OCI-LY1 (cell line): Measurements from ENCODE around the gene ZNF23.

Experiments used
- H2AFZ ChIP-seq: fragments of 200-600 bp; sonication (generic), shearing (Covaris generic); 2 replicates; pipeline ENCODE4 v1.6.0; 2014; ENCODE audit warnings: antibody characterized with exemption, mild to moderate bottlenecking, low read length
- H3F3A ChIP-seq: fragments of 200-600 bp; sonication (generic), shearing (Covaris generic); 2 replicates; pipeline ENCODE4 v1.6.0; 2014; ENCODE audit warnings: mild to moderate bottlenecking, antibody characterized with exemption, low read length, moderate library complexity; ENCODE audit not compliant: insufficient read depth
- H3K27ac ChIP-seq: fragments of 200-600 bp; sonication (generic); 2 replicates; pipeline ENCODE4 v1.5.1; 2014; ENCODE audit warnings: low read length, mixed run types, mild to moderate bottlenecking, low read depth; ENCODE audit not compliant: poor library complexity, severe bottlenecking
- H3K27me3 ChIP-seq: fragments of 200-600 bp; sonication (generic); 2 replicates; pipeline ENCODE4 v1.6.0; 2014; ENCODE audit warnings: antibody characterized with exemption, mild to moderate bottlenecking, low read length, moderate library complexity; ENCODE audit not compliant: insufficient read depth
- H3K36me3 ChIP-seq: fragments of 200-600 bp; sonication (generic); 2 replicates; pipeline ENCODE4 v1.6.1; 2014; ENCODE audit warnings: mild to moderate bottlenecking, antibody characterized with exemption, low read length, moderate library complexity, mixed read lengths; ENCODE audit not compliant: insufficient read depth
- H3K4me1 ChIP-seq: fragments of 200-600 bp; sonication (generic); 2 replicates; pipeline ENCODE4 v1.5.1; 2014; ENCODE audit warnings: mild to moderate bottlenecking, low read length, moderate library complexity; ENCODE audit not compliant: insufficient read depth, severe bottlenecking
- H3K4me2 ChIP-seq: fragments of 200-600 bp; sonication (generic), shearing (Covaris generic); 2 replicates; pipeline ENCODE4 v1.6.1; 2014; ENCODE audit warnings: low read length
- H3K4me3 ChIP-seq: fragments of 200-600 bp; sonication (generic); 2 replicates; pipeline ENCODE4 v1.5.1; 2014; ENCODE audit warnings: low read length, low read depth, mild to moderate bottlenecking, mixed read lengths; ENCODE audit not compliant: poor library complexity, severe bottlenecking
- H3K79me2 ChIP-seq: fragments of 200-600 bp; shearing (Covaris generic); 2 replicates; pipeline ENCODE4 v1.6.1; 2016; ENCODE audit warnings: mixed run types, low read length, mixed read lengths; ENCODE audit not compliant: insufficient read depth
- H3K9ac ChIP-seq: fragments of 200-600 bp; sonication (generic), shearing (Covaris generic); 2 replicates; pipeline ENCODE4 v1.6.1; 2014; ENCODE audit warnings: mild to moderate bottlenecking, low read length, mixed read lengths
- H3K9me2 ChIP-seq: fragments of 200-600 bp; sonication (generic), shearing (Covaris generic); 2 replicates; pipeline ENCODE4 v1.6.1; 2014; ENCODE audit warnings: low read depth, mild to moderate bottlenecking, low read length, mixed read lengths
- H3K9me3 ChIP-seq: fragments of 200-600 bp; shearing (Covaris generic); 2 replicates; pipeline ENCODE4 v1.6.1; 2014; ENCODE audit warnings: low read length, mixed read lengths
- H4K20me1 ChIP-seq: fragments of 200-600 bp; sonication (generic), shearing (Covaris generic); 2 replicates; pipeline ENCODE4 v1.6.0; 2016; ENCODE audit warnings: mild to moderate bottlenecking, low read length; ENCODE audit not compliant: insufficient read depth
- CTCF ChIP-seq: fragments of 200-600 bp; sonication (generic), shearing (Covaris generic); IDR thresholded peaks from 2 replicates; pipeline ENCODE4 v1.5.1; 2017; ENCODE audit warnings: mild to moderate bottlenecking, antibody characterized with exemption, low read length, moderate library complexity, mixed read lengths
- EZH2 ChIP-seq: fragments of 200-600 bp; sonication (generic), shearing (Covaris generic); IDR thresholded peaks from 2 replicates; pipeline ENCODE4 v1.8.0; 2017; ENCODE audit warnings: borderline replicate concordance, mixed run types, mild to moderate bottlenecking, antibody characterized with exemption, low read length, moderate library complexity, mixed read lengths

The ZNF23 gene

DNA sequence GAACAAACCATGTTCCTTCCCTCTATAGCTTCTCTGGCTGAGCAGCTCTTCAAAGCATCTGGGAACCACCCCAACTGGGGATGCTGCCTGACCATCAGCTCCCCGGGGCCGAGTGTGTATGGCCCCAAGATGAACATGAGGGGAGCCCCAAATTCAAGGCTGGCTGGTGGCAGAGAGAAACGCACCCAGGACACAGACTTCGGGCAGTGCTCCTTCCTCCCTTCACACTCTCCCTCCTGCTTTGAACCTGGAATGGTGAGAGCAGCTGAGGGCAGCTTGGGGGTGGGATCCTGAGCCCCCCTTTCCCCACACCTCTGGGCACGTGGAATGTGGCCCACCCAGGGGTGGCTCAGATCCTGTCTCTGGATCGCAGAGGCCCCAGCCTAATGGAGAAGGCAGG is 37.4 kb downstream of the ZNF23 start:
- Histone ChIP-seq H3K4me3 (no peak overlapping the region), H3K36me3 (no peaks in the 10 kb centered on the region), H3K4me1 (no peaks in the 10 kb centered on the region), H3K9ac (no peak overlapping the region), H4K20me1 (no peaks in the 10 kb centered on the region), H3K9me3 (no peaks in the 10 kb centered on the region), H2AFZ (no peak overlapping the region), H3K9me2 (no peaks in the 10 kb centered on the region), H3F3A (no peaks in the 10 kb centered on the region), H3K4me2 (no peak overlapping the region), H3K79me2 (no peaks in the 10 kb centered on the region), H3K27me3 (peaks cover 8% of the 10 kb centered on the region), H3K27ac (no peak overlapping the region)
- TF ChIP-seq EZH2 (no peak), CTCF (no peak)

DNA sequence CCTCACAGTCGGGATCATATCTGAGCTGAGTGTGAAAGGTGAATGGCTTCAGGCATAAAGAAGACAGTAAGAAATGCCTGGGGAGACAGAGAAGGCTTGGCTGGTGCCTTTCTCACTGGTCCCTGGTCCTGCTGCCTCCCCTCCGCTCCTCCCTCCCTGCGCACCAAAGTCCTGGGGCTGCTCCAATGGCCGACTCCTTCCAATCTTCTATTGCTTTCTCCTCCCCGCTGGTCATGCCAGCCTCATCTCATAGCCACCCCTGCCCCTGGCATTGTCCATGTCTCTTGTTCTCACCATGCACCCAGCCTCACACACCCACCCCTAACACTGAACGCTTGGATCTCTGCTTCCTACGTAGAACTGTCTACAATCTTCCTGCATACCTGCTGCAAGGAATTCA is 38.2 kb downstream of the ZNF23 start:
- H3K4me2 ChIP-seq, result no peak overlapping the region
- H3F3A ChIP-seq, result no peaks in the 10 kb centered on the region
- no peak for TF ChIP-seq EZH2
- H3K4me3 ChIP-seq, result no peak overlapping the region
- H3K27me3 ChIP-seq, result peaks cover 8% of the 10 kb centered on the region
- H3K4me1 ChIP-seq, result no peaks in the 10 kb centered on the region
- no peaks in the 10 kb centered on the region for H3K9me3 ChIP-seq
- no peak overlapping the region for H2AFZ ChIP-seq
- no peaks in the 10 kb centered on the region for H4K20me1 ChIP-seq
- no peaks in the 10 kb centered on the region for H3K79me2 ChIP-seq
- H3K9ac ChIP-seq, result no peak overlapping the region
- H3K27ac ChIP-seq, result no peak overlapping the region
- no peaks in the 10 kb centered on the region for H3K36me3 ChIP-seq
- no peaks in the 10 kb centered on the region for H3K9me2 ChIP-seq

GRCh38 chr16:71423016-71423415 is 39.0 kb downstream of the ZNF23 start:
- Histone ChIP-seq H3K4me1 (no peaks in the 10 kb centered on the region), H3K9ac (no peak overlapping the region), H4K20me1 (no peaks in the 10 kb centered on the region), H3K9me3 (no peaks in the 10 kb centered on the region), H3K36me3 (no peaks in the 10 kb centered on the region), H2AFZ (no peak overlapping the region), H3K9me2 (no peaks in the 10 kb centered on the region), H3F3A (no peaks in the 10 kb centered on the region), H3K27me3 (peaks cover 8% of the 10 kb centered on the region), H3K79me2 (no peaks in the 10 kb centered on the region), H3K4me2 (no peak overlapping the region), H3K4me3 (no peak overlapping the region), H3K27ac (no peak overlapping the region)
- TF ChIP-seq CTCF (no peak), EZH2 (no peak)

- H3K9me3 ChIP-seq, result no peaks in the 10 kb centered on the region
- TF ChIP-seq EZH2, result no peak
- TF ChIP-seq CTCF, result peak; percentile 60
- H3K4me2 ChIP-seq, result no peak overlapping the region
- no peak overlapping the region for H3K4me3 ChIP-seq
- H3F3A ChIP-seq, result no peaks in the 10 kb centered on the region
- no peaks in the 10 kb centered on the region for H3K36me3 ChIP-seq
- H4K20me1 ChIP-seq, result no peaks in the 10 kb centered on the region
- H3K27me3 ChIP-seq, result peaks cover 8% of the 10 kb centered on the region
- no peak overlapping the region for H2AFZ ChIP-seq
- no peaks in the 10 kb centered on the region for H3K9me2 ChIP-seq
- H3K9ac ChIP-seq, result no peak overlapping the region
- H3K4me1 ChIP-seq, result no peaks in the 10 kb centered on the region
- H3K79me2 ChIP-seq, result no peaks in the 10 kb centered on the region
- no peak overlapping the region for H3K27ac ChIP-seq
Measured at GRCh38 chr16:71421911-71422310, 40.1 kb downstream of the ZNF23 start.
